PC-9 (cell line): ENCODE measurements around the gene ZNF777.

Source experiments
- EZH2 ChIP-seq: fragments of 200-600 bp; sonication (generic); IDR thresholded peaks from 2 replicates; pipeline ENCODE4 v1.8.0; 2017; ENCODE audit warnings: antibody characterized with exemption, low read depth
- TF ChIP-seq, protein P1 (sequence below): fragments of 200-600 bp; sonication (generic); conservative IDR thresholded peaks from 2 replicates; pipeline ENCODE4 v1.6.1; 2017; ENCODE audit warnings: mixed run types, antibody characterized with exemption, mild to moderate bottlenecking, moderate library complexity

DNA sequence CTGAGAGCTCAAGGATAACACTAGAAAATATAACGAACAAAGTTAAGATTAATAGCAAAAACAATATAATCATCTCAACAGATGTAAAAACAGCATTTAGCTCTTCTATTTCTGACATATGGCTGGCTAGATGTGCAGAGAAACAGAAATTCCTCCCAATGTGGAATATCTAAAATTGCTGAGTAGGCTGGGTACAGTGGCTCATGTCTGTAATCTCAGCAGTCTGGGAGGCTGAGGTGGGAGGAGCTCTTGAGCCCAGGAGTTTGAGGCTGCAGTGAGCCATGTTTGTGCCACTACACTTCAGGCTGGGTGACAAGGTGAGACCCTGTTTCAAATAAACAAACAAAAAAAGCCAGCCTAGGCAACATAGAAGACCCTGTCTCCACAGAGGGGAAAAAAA lies 18.7 kb upstream of the ZNF777 start:
- TF ChIP-seq, protein P1, sequence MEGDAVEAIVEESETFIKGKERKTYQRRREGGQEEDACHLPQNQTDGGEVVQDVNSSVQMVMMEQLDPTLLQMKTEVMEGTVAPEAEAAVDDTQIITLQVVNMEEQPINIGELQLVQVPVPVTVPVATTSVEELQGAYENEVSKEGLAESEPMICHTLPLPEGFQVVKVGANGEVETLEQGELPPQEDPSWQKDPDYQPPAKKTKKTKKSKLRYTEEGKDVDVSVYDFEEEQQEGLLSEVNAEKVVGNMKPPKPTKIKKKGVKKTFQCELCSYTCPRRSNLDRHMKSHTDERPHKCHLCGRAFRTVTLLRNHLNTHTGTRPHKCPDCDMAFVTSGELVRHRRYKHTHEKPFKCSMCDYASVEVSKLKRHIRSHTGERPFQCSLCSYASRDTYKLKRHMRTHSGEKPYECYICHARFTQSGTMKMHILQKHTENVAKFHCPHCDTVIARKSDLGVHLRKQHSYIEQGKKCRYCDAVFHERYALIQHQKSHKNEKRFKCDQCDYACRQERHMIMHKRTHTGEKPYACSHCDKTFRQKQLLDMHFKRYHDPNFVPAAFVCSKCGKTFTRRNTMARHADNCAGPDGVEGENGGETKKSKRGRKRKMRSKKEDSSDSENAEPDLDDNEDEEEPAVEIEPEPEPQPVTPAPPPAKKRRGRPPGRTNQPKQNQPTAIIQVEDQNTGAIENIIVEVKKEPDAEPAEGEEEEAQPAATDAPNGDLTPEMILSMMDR, result no peak
- TF ChIP-seq EZH2, result no peak
